Urothelium cell line (cell line): Measurements from ENCODE around the gene CXCL9.
"Not testable (repeated sequence)": the region's sequence is repeated elsewhere in the genome, so short reads cannot be mapped to it uniquely, and the experiment has no call there.

ENCODE experiments used
- DNase-seq: peaks from one replicate; pipeline ENCODE4 v3.0.0; 2011; ENCODE audit warnings: low spot score, mixed read lengths
- FAIRE-seq: peaks from 2 replicates; lab custom pipeline; 2011; peaks lifted over from hg19 to GRCh38; lab: Jason Lieb, UNC

Gene CXCL9

DNA sequence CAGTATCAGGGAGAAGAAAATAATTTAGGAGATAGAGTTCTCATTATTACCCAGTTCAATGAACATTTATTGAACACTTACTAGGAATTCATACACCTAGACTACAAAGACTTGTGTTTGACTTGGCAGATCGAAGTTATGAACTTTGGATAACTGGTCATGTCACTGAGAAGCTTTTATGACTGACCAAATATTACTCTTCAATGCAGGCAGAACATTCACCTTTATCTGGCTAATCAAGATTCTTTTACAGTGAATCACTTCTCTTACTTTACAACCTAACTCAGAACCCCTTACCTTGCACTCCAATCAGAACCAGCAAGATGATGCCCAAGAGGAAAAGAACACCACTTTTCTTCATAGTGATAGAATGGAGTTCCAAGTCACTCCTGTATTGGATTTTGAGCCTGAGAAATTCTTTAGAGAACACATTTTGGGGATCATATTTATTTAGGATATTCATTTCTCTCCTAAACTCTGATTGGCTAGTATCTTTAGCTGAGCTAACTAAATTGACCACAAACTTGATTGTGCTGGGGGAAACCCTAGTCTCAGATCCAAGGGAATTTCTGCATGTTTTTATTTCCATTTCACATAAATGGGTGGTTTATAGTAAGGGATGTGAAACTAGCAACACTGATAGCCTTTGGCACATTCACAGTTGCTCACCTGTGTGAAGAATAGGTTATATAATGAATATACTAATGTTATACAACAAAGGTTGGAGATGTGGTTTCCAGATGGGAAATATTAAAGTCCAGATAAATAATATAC, at the start of gene CXCL9:
TSS of gene CXCL9 (minus strand) at position 421 of the 774 bp plus-strand sequence. CDS start at position 361, 60 bp downstream.
- FAIRE-seq, result no peak

DNA sequence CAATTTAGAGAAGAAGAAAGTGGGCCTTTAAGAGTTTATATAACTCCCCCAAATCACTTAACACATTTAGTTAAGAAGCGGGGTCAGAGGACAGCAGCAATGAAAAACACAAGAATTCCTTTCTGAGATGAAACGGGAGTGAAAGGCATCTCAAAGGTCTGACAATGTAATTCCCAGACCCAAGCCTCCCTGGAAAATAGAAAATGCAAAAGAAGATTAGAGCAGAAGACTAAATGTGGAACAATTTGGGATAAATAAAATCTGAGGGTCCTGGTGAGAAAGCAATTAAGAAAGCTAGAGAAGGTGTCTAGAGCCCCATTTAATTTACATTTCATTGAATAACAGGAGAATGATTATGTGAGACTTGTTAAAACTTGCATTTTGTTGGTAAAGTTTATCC, 48.1 kb upstream of the CXCL9 start:
- no peak for DNase-seq
- FAIRE-seq, result no peak

More for the DNA sequence above, at the start of gene CXCL9:
- no peak for DNase-seq

DNA sequence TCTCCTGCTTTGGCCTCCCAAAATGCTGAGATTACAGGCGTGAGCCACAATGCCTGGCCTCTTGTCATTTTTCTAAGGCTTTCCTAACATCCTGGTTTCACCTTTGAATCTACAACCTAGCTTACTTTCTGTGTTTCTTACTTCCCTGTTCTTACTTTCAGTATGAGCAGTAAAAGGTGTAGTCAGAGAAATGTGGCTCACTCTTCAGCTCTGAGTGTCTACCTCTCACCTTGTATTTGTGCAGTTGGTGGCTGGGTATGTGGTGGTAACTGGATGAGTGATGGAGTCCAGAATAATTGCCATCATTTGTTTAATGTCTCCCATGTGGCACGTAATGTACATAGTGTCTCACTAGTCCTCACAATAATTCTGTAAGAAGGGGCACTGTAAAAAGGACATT, 47.7 kb upstream of the CXCL9 start:
- DNase-seq, result no peak
- FAIRE-seq, result no peak

DNA sequence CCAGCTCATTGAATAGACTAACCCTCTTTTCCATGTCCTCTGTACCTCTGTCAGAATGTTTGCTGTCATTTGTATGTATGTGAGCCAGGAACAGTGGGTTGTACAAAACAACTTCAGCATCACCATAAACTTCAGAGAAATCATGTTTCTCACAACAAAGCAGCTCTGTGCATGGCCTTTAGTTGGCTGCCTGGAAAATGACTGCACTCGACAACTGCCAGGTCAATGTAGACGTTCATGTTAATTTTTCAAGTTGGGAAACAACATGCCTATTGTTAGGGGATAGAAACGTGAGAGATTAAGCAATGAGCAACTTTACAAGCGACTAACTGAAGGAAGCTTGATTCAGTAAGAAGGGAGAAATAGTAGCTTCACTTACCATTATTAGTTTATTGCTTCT, 46.4 kb upstream of the CXCL9 start:
- no peak for FAIRE-seq
- no peak for DNase-seq

DNA sequence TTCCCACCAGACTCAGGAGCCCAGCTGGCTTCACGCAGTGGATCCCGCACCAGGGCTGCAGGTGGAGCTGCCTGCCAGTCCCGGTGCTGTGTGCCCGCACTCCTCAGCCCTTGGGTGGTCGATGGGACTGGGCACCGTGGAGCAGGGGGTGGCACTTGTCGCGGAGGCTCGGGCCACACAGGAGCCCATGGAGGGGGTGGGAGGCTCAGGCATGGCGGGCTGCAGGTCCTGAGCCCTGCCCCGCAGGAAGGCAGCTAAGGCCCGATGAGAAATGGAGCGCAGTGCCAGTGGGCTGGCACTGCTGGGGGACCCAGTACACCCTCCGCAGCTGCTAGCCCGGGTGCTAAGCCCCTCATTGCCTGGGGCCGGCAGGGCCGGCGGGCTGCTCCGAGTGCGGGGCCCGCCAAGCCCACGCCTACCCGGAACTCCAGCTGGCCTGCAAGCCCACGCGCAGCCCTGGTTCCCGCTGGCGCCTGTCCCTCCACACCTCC, 43.3 kb upstream of the CXCL9 start:
- not testable (repeated sequence) for DNase-seq, FAIRE-seq

DNA sequence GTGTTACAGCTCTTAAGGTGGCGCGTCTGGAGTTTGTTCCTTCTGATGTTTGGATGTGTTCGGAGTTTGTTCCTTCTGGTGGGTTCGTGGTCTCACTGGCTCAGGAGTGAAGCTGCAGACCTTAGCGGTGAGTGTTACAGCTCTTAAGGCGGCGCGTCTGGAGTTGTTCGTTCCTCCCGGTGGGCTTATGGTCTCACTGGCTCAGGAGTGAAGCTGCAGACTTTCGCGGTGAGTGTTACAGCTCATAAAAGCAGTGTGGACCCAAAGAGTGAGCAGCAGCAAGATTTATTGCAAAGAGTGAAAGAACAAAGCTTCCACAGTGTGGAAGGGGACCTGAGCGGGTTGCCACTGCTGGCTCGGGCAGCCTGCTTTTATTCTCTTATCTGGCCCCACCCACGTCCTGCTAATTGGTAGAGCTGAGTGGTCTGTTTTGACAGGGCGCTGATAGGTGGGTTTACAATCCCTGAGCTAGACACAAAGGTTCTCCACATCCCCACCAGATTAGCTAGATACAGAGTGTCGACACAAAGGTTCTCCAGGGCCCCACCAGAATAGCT, 42.6 kb upstream of the CXCL9 start:
- DNase-seq, FAIRE-seq: not testable (repeated sequence)

DNA sequence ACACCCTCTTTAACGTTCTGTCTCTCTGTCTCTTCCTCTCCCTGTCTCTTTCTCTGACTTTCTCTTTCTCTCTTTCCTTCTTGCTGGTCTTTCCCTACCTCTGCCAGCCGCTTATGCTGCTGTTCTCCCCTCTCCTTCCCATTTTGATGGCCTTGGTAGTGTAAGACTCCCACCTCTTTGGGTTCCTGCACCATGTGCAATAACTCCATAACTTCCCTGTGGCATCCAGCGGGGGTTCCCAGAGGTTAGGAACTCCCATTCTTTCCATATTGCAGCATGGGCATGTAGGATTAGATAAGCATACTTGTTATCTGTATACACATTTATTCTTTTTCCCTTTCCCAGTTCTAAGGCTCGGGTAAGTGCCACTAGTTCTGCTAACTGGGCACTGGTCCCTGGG, 37.4 kb upstream of the CXCL9 start:
- FAIRE-seq, DNase-seq: not testable (repeated sequence)

DNA sequence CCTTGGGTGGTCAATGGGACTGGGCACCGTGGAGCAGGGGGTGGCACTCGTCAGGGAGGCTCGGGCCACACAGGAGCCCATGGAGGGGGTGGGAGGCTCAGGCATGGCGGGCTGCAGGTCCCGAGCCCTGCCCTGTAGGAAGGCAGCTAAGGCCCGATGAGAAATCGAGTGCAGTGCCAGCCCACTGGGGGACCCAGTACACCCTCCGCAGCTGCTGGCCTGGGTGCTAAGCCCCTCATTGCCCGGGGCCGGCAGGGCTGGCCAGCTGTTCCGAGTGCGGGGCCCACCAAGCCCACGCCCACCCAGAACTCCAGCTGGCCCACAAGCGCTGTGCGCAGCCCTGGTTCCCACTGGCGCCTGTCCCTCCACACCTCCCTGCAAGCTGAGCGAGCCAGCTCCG, 36.0 kb upstream of the CXCL9 start:
- FAIRE-seq, DNase-seq: not testable (repeated sequence)

DNA sequence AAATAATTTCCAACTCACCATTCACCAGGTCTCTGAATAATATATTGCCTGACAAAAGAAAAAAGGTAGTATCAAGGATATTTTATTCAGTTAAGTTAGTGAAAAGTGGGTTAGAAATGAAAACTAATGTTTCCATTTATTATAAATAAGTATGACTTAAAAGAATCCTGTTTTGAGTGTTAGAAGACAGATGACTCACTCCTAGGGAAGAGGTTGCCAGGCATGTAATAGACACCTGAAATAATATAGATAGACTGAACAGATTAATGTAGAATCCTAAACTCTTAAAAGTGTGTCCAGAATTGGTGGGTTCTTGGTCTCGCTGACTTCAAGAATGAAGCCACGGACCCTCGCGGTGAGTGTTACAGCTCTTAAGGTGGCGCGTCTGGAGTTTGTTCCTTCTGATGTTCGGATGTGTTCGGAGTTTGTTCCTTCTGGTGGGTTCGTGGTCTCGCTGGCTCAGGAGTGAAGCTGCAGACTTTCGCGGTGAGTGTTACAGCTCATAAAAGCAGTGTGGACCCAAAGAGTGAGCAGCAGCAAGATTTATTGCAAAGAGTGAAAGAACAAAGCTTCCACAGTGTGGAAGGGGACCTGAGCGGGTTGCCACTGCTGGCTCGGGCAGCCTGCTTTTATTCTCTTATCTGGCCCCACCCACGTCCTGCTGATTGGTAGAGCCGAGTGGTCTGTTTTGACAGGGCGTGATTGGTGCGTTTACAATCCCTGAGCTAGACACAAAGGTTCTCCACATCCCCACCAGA, 35.1 kb upstream of the CXCL9 start:
- not testable (repeated sequence) for FAIRE-seq, DNase-seq

DNA sequence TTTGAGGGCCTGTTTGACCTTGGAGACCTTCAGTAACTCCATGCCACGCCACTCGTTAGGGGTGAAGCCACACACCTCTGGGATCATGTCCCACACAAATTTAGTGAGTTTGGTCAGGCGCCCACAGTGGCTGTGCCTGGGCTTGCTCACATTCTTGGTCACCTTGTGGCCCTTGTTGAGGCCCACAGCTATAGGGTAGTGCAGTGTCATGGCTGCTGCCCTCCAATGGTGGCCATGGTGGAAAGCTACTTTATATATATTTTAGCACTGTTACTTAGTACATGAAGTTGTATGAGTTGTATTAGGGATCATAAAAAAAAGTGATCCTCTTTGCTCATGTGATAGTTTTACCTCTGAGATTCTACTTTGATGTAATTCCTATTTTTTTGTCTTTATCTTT, 29.5 kb upstream of the CXCL9 start:
- FAIRE-seq (no peak), DNase-seq (no peak)

DNA sequence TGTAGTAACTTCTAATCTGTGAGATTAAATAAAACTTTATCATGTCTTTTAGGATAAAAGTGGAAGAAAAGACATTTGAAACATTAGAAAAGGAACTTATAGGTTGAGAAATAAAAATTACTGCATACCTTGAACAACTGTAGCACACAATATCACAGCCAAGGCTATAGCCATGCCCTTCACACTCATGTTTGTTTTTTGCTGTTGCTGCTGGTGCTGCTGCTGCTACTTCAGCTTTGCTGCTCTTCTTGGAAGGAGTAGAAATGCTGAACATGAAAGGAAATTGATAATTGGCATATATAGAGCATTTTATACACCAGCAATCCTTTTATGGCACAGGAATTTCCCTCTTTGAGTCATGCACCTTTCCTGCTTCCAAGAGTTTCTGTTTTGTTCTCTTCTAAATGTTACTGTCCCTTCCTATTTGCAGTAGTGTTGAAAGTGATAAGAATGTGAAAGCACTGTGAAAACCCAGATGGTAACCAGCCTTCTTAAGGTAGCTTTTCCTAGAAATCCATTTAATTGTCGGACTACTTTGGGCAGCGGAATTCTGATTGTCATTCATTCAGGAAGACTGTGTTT, 28.6 kb upstream of the CXCL9 start, which contains the start of gene CXCL11:
TSS of gene CXCL11 (minus strand) at position 272 of the 582 bp plus-strand sequence. CDS start at position 189, 83 bp downstream.
- DNase-seq, result no peak
- no peak for FAIRE-seq

DNA sequence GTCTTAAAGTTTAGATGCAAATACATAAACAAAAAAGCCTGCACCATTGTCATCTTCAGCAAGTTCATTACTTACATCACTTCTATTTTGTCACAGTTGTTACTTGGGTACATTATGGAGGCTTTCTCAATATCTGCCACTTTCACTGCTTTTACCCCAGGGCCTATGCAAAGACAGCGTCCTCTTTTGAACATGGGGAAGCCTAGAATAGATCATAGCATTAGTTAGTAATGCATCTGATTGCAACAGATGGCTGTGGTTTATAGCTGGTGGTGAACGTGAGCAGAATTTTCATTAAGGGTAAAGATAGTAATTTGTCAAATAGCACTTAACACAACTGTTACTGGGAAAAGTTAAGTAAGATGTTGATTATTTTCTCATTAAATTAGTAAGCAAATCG, 27.8 kb upstream of the CXCL9 start:
- no peak for FAIRE-seq

DNA sequence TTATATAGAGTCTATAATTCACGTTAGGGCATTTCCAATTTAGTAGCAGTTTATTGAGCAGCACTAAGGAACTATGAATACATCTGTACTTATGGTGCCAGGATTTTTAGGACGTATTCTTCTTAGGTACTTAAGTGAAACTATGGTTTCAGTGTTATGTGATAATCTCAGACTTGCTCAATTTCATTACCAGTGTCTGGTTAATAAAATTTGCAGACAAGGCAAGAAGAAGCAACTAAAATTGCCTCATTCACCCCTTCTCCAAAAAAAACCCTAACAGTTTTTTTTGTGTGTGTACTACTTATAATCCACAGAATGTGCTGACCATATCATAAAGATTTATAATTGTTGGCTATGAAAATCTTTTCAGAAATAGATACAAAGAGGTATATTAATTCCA, 22.0 kb upstream of the CXCL9 start:
- DNase-seq, result no peak
- FAIRE-seq, result no peak

More for the DNA sequence above, 27.8 kb upstream of the CXCL9 start:
- no peak for DNase-seq

DNA sequence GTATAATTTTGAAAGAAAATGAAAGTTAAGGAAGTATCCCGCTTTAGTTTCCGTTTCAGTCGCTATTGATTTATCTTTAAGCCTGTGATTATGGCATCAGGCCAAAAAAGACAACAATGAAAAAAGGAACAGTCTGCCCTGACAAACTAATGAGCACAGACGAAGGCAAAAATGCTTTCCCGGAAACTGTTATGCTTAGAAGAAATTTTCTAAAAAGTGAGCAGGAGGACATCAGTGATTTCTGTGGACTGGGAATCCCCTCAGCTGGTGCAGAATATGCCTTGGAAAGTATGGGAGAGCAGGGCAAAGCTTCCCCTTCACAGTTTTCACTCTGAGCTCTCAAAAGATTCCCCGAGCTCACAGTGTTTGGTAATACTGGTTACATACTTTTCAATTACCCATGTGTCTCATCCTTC, 21.0 kb upstream of the CXCL9 start:
- FAIRE-seq (no peak), DNase-seq (no peak)

DNA sequence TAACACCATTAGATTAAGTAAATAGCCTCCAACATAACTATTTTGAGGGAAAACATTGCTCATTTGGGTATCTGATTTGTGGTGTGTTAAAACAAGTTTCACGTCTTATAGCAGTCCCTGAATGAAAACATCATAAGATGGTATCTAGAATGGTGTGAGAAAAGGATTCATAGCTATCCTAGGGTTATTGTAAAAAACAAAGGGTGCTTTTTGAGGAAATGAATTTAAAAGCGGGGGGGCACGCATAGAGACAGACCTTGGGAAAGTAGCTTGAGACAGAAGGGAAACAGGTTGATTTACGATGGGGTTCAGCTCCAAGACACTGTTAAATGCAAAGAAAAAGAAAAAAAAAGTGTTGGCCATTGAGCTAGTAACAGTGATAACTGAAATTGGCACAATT, 16.8 kb upstream of the CXCL9 start:
- no peak for FAIRE-seq

DNA sequence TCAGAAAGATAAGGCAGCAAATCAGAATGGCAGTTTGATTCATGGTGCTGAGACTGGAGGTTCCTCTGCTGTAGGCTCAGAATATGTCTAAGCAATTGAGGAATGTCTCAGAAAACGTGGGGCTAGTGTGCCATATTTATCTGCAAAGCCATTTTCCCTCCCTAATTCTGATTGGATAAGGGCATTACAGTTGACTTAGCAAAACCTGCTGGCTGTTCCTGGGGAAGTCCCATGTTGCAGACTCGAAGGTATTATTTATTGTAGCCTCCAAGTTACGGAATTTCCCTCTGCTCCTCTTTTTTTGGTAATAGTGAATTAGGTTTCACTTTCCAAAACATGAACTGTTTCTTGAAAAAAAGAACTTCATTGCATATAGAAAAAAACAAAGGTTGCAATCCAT, 16.1 kb upstream of the CXCL9 start, which contains the start of gene CXCL10:
TSS of gene CXCL10 (minus strand) at position 109 of the 400 bp plus-strand sequence. CDS start at position 43, 66 bp downstream.
- FAIRE-seq (no peak), DNase-seq (no peak)

More for the DNA sequence above, 16.8 kb upstream of the CXCL9 start:
- DNase-seq, result no peak

DNA sequence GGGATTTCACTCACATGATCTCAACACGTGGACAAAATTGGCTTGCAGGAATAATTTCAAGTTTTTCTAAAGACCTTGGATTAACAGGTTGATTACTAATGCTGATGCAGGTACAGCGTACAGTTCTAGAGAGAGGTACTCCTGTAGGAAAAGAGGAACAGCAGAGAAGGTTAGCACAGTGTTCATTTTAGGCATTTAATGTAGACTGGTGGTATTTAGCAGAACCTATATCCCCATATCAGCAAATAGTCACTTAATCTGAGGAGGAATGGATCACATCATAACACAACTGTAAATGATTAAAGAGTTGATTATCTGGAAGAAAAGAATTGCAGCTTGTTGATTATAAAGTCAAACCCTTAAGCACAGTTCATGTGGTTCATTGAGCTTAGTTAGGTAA, 15.4 kb upstream of the CXCL9 start:
- no peak for DNase-seq
- no peak for FAIRE-seq

DNA sequence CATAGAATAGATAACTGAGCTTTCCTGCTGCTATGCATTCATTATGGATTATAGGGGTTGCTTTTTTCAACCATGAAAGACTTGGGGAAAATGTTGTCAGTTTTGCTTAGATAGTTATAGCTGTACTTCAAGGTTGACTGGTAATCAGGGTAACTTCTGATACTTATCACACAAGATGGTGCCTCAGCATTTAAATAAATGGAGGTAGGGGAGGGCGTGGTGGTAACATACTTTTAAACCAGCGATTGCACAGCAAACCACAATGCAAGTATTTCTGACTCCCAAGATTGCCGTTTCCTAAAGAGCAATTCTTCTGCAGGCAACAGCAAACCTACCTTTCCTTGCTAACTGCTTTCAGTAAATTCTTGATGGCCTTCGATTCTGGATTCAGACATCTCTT, 14.7 kb upstream of the CXCL9 start:
- DNase-seq (no peak), FAIRE-seq (no peak)

DNA sequence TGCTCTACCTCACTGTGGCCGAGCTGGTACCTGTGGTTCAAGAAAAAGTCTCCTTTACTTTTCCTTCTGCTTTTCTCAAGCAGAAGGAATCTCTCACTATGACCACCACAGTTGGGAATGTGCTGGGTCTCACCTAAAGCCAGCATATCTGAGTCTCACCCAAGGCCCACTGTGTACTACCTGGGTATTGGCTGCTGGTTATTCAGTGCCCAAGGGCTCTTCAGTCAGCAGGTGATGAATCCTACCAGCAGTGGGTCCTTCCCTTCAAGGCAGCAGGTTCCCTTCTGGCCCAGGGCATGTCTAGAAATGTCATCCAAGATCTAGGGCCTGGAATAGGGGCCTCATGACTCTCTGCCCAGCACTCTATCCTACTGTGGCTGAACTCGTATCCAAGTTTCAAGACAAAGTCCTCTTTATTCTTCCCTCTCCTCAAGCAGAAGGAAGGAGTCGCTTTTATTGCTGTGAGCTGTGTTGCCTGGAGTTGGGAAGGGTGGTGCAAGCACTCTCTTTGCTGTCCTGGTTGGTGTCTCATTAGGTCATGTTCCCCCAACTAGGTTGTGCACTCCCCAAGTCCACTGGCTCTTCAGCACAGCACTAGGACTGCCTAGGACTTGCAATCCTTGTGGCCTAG, 9.9 kb upstream of the CXCL9 start:
- DNase-seq (no peak), FAIRE-seq (no peak)

DNA sequence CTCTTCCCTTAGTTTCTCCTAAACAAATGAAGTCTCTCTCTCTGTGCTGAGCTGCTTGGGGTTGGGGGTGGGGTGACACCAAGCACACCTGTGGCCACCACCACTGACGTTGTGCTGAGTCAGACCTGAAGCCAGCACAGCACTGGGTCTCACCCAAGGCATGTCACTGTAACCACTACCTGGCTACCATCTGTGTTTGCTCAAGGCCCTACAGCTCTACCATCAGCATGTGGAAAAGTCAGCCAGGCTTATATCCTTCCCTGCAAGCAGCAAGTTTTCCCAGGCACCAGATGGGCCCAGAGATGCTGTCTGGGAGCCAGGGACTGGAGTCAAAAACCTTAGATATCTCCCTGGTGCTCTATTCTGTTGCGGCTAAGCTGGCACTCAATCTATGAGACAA, 9.1 kb upstream of the CXCL9 start:
- FAIRE-seq (no peak), DNase-seq (no peak)
